HAP-1 (cell line): Measurements from ENCODE around the gene CNOT6.

Experiments
- DNase-seq, 2 experiments: peaks; one replicate each; pipeline ENCODE4 v3.0.0-alpha.2; 2016 to 2020; ENCODE audit warnings: low spot score in 2 of 2
- H3K27me3 ChIP-seq: fragments of 250-450 bp; sonication (Bioruptor Pico); 2 replicates; pipeline ENCODE4 v1.5.1; 2020; ENCODE audit warnings: low read depth, mild to moderate bottlenecking, moderate library complexity
- H3K36me3 ChIP-seq: fragments of 250-450 bp; sonication (Bioruptor Pico); replicated peaks from 2 replicates; pipeline ENCODE4 v1.5.1; 2020; ENCODE audit warnings: mild to moderate bottlenecking
- H3K4me1 ChIP-seq: fragments of 250-450 bp; sonication (Bioruptor Pico); 2 replicates; pipeline ENCODE4 v1.5.1; 2020; ENCODE audit warnings: mild to moderate bottlenecking
- H3K4me3 ChIP-seq: fragments of 250-450 bp; sonication (Bioruptor Pico); 2 replicates; pipeline ENCODE4 v1.5.1; 2020; ENCODE audit warnings: mild to moderate bottlenecking, moderate library complexity
- H3K9me3 ChIP-seq: fragments of 250-450 bp; sonication (Bioruptor Pico); 2 replicates; pipeline ENCODE4 v1.5.1; 2020; ENCODE audit warnings: mild to moderate bottlenecking, moderate library complexity
- in situ Hi-C: fragments of 300-500 bp; cut with MboI; formaldehyde crosslinking; loops from 3 replicates; pipeline ENCODE4 v1.14.3; 2020; ENCODE audit warnings: low sequenced_read_pairs, inconsistent platforms, mixed read lengths

CNOT6 gene

GRCh38 chr5:180623411-180623834, 129.2 kb downstream of the CNOT6 start:
- Histone ChIP-seq H3K9me3 (no peaks in the 10 kb centered on the region), H3K4me1 (no peaks in the 10 kb centered on the region), H3K36me3 (no peaks in the 10 kb centered on the region), H3K4me3 (no peak overlapping the region), H3K27me3 (no peaks in the 10 kb centered on the region)
- in situ Hi-C loops = no loop called here
- DNase-seq = no peak

DNA sequence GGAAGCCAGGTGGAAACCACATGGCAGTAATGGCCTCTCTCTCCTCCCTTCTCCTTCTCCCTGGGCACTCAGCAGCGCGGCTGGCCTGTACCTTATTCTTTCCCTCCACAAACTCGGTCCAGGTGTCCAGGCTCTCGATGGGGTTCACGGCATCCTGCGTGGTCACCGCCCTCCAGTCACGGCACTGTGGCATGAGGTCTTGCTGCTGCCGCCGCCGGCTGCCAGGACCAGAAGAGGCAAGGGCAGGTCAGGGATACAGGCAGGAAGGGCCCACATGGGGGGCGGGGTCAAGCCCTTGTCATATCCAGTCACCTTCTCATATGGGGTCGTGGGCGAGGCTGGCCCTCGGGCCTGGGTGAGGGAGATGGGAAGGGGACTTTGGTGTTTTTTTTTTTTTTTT, 129.7 kb downstream of the CNOT6 start:
- Histone ChIP-seq H3K4me1 (no peaks in the 10 kb centered on the region), H3K9me3 (no peaks in the 10 kb centered on the region), H3K4me3 (no peak overlapping the region), H3K36me3 (no peaks in the 10 kb centered on the region), H3K27me3 (no peaks in the 10 kb centered on the region)
- DNase-seq = no peak
- in situ Hi-C loops = no loop called here

GRCh38 chr5:180624587-180624986, 130.4 kb downstream of the CNOT6 start:
- Histone ChIP-seq H3K27me3 (no peaks in the 10 kb centered on the region), H3K36me3 (no peaks in the 10 kb centered on the region), H3K9me3 (no peaks in the 10 kb centered on the region), H3K4me1 (no peaks in the 10 kb centered on the region), H3K4me3 (no peak overlapping the region)
- DNase-seq = no peak
- in situ Hi-C loops = no loop called here

DNA sequence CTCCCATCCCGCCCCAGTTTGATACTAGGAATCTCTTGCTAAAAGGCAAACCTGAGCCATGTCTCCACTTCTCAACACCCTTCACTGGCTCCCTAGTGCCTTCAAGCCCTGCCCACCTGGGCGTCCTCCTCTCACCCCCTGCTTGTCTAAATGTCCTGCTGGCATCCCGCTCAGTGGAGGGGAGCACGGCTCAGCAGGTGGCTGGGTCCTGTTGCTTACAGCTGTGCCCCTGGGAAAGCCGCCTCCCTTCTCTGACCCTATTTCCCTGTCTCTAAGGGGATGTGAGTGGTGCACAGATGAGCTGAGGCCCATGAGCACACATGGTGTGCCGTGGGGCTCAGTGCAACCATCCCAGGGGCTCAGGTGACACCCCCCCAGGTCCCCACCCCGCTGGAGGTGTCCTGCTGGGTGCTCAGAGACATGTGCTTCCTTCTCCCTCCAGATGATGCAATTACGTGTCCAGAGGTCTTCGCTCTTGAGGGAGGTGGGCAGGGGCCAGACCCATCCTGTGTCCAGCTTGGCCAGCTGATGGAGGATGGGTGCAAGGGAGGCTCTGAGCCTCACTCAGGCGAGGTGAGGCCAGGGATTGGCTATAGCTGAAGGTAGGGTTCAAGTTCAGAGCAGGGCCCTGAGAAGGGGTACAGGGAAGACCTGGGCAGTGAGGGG, 131.1 kb downstream of the CNOT6 start:
- DNase-seq = no peak
- H3K4me3 ChIP-seq = no peak overlapping the region
- no peaks in the 10 kb centered on the region for H3K9me3 ChIP-seq
- H3K36me3 ChIP-seq = no peaks in the 10 kb centered on the region
- H3K4me1 ChIP-seq = no peaks in the 10 kb centered on the region
- in situ Hi-C loops = no loop called here
- H3K27me3 ChIP-seq = no peaks in the 10 kb centered on the region

GRCh38 chr5:180625791-180626660, 131.8 kb downstream of the CNOT6 start:
- no peak overlapping the region for H3K4me3 ChIP-seq
- DNase-seq = no peak
- H3K9me3 ChIP-seq = no peaks in the 10 kb centered on the region
- H3K36me3 ChIP-seq = no peaks in the 10 kb centered on the region
- in situ Hi-C loops = no loop called here
- H3K4me1 ChIP-seq = no peaks in the 10 kb centered on the region
- H3K27me3 ChIP-seq = no peaks in the 10 kb centered on the region

DNA sequence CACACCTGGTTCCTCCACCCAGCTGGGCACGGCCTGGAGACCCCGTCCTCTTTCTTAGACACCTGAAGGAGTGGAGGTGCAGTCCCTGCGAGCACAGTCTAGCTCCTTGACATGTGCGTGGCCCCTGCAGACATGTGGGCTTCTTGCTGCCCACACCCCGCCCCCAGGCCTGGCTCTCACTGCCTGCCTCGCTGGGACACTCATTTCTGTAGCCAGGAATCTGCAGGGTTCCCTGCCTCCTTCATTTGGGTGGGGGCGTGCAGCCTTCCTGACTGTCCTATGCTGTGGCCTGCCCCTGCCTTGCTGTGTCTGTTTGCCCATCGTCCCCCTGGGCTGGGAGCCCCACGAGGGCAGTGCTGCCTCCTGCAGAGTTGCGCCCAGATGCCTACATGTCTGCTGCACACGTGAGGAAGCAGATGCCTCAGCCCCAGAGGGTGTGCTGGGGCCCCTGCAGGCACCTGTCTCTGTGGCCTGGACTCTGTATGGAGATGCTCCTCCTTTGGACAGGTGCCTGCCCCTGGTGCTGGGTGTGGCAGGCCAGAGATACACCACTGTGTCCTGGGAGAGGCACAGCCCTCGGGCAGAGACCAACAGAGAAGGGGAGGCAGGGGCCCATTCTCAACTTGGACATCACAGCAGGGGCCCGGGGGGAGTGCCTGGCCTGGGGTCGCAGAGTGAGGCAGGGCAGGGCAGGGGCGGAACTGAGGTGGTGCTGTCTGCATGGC, 132.6 kb downstream of the CNOT6 start:
- in situ Hi-C loops = no loop called here
- Histone ChIP-seq H3K27me3 (no peaks in the 10 kb centered on the region), H3K4me3 (no peak overlapping the region), H3K4me1 (no peaks in the 10 kb centered on the region), H3K36me3 (no peaks in the 10 kb centered on the region), H3K9me3 (no peaks in the 10 kb centered on the region)
- no peak for DNase-seq

DNA sequence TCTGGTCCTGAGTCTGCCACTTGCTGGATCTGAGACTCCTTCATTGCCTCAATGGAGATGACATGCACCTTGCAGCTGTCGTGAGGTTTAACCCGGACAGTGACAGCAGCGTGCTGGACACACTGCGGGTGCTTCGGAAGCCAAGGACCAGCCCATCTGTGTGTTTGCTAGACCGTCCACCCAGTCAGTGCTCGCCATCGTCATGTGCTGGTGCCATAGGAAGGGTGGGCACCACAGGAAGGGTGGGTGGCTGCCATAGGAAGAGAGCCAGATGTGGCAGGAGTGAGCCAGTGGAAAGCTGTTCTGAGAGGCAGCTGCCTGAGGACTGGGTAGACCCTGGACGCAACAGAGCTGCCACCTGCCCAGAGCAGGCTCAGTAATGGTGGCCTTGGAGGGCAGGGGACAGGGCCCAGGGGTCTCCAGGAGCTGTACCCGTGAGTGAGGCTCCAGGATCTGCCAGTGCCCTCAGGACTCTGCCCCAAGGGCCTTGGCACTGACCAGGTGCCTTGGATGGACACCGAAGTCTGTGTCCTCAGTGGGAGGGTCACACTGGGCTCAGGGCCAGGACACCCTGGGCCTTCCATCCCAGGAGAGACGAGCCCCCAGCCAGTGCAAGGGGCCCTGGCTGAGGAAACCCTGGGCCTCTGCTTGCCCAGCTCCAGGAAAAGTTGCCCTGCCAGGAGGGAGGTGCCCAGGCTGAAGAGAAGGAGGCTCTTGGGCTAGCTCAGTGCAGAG, 133.4 kb downstream of the CNOT6 start:
- no peaks in the 10 kb centered on the region for H3K36me3 ChIP-seq
- in situ Hi-C loops = no loop called here
- no peak overlapping the region for H3K4me3 ChIP-seq
- DNase-seq = no peak
- H3K9me3 ChIP-seq = no peaks in the 10 kb centered on the region
- H3K4me1 ChIP-seq = no peaks in the 10 kb centered on the region
- no peaks in the 10 kb centered on the region for H3K27me3 ChIP-seq
